Medulla oblongata (tissue), 1 donor: Measurements from ENCODE around the gene SLC35E1.

ENCODE experiments used
- DNase-seq: peaks from one replicate; pipeline ENCODE4 v3.0.0-alpha.2; 2015; ENCODE audit errors: extremely low spot score

Gene SLC35E1

DNA sequence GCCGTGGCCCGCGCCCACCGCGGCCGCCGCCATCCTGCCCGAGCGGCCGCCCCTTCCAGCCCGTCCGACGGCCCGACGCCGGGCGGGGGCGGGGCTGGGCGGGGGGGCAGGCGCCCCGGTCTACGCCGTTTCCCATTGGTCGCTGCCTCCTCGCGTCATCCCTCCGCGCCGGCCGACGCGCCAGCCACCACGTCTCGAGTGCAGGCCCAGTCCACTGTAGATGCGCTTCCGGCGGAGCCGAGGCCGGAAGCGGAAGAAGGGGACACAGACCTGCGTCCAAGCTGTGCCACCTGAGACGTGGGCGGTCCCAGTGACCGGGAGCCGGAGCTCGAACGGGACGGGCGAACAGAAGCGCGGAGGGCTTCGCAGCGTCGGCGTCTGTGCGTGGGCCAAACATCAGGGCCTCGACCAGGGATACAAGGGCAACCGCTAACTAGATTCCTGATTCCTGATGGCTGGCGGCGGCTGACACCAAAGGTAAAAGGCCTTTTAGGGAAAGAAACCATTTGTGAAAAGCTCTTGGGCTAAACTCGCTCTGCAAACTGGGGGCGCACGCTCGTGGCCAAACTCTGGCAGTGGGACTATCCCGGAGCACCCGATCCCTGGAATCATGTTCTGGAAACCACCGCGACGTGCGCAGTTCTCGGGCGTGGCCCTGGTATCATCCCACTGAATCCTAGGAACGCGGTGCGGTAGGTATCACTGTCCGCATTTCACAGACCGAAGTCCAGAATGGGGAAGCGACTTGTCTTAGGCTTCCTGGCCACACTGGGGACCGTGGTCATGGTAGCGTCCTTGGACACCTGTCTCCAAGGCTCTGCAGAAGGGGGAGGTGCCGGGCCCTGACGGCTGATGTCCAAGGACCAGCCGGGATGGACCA lies at the start of gene SLC35E1:
Gene SLC35E1, minus strand, starts transcription at position 84 of the 880 bp plus-strand sequence. Its CDS starts 51 bp downstream, at position 33.
- peak; percentile 97 for DNase-seq

DNA sequence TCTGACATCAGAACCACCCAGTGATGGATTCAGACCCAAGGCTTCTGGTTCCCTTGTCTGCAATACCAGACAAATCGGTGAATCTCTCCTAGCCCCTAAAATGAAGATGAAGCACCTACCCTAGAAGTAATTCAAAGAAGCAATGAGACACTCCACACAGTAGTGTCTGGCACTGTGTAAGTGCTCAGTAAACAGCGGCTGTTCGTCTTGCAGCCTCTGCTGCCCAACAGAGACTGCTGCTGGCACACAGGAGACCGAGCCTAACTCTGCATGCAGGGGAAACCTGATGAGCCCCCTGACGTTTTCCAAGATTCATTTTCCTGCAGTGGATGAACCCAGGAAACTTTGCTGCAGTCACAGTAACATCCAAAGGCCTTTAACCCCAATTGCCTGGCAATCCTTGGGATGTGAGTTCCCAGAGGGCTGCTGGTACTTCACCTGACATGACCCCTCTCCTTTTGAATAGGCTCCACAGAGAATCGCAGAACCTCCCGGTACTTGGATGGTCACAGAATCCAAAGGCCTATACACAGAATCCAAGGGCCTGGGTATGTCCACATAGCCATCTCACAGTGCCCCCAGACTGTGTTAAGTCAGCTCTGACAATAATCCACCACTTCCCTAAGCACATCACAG lies 49.1 kb upstream of the SLC35E1 start:
- DNase-seq = no peak

DNA sequence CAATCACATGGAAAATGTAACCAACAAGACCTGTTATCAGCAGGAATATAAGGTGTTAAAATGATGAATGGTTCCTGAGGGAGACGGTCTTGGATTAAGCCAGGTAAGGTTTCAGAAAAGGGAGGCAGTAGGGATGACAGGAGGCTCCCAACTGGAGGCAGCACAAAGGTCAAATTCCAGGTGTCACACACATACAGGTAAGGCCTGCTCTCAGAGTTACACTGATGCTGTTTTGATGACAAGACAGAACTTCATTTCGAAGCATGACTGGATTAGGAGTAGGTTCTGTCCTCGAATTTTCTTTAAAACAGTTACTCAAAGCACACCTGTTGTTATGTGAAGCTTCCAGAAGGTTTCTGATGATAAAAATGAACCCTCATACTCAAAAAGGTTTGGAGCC lies 48.4 kb upstream of the SLC35E1 start:
- DNase-seq = no peak

DNA sequence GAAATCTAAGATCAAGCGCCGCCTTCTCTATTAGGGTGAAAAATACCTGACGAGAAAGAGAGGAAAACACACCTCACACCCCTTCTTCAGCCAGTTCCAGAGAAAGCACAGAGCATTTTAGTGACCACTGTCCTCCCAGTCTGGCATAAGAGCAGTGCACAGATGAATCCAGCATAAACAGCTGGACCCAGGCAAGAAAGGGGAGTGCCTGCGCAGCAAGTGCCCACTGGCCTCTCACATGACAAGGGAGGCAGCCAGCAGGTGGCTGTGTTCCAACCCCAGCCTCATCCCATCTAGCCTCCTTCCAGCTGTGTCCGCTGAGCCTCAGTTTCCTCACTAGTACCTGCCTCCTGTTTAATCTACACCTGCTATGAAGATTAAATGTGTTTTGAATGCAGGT lies 47.8 kb upstream of the SLC35E1 start:
- DNase-seq = no peak

DNA sequence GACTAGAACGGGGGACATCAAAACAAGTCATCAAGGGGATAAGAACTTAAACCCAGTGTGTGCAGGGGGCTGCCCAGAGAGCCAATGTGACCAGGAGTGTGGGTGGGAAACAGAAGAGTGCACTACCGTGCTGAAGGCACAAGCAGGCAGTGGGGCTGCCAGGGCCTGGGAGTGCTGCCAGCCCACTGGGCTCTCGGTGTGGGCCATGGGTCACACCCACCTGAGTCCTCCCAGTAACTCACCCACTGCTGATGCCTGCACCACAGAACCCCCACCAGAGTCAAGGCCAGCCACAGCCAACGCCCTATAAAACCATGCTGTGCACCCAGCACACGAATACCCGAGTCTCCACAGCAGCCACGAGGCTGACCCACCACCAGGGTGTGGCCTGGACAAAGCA lies 47.2 kb upstream of the SLC35E1 start:
- no peak for DNase-seq

DNA sequence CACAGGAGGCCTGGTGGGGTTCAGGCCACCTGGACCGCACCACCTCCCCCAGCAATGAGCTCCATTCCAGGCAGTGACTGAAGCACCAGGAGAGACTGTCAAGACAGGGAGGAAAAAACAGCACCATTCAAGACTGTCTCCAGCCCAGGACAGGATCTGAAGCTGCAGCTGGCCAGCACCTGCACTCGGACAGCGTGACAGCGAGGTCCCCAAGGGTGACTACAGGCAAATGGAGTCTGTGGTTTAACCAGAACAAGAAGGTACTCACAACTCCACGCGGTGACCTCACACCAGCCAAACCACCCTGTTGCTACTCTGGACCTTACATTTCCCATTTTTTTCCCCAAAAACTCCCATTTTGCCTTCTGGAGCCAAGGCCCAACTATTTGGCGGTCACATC lies 46.0 kb upstream of the SLC35E1 start:
- no peak for DNase-seq

DNA sequence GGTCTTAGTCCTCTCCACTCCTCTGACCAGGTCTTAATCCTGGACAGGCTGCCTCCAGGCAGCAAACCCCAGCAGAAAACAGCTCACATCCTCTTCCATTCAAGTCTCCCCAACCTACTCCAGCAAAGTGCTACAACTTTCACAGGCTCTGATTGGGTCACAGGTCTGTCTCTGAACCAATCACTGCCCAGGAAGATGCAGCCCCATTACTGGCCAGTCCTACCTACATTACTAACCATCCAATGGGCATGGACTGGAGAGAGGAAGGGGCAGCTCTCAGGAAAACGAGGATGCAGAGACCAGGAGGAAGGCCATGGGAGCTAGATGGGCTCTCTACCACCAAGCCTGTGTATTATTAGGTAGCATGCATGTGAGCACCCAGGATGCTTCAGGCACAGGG lies 43.6 kb upstream of the SLC35E1 start:
- DNase-seq = no peak

DNA sequence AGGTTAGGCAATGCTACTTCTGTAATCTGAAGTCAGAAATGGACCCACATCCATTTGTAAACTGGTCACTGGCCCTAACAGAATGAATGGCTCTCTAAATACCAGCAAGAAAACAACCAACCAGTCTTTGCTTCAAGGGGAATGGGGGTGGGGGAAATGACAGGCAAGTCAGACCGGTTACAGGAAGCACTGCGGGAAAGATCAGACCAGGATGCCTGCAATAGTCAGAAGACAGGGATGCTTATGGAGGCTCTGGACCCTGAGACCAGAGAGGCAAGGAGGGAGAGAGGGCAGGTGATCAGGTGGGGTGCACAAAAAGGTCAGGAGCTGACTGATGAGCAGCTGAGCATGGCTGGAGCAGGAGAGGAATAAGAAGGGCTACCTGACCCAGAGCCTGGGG lies 42.7 kb upstream of the SLC35E1 start:
- DNase-seq = peak; percentile 29

DNA sequence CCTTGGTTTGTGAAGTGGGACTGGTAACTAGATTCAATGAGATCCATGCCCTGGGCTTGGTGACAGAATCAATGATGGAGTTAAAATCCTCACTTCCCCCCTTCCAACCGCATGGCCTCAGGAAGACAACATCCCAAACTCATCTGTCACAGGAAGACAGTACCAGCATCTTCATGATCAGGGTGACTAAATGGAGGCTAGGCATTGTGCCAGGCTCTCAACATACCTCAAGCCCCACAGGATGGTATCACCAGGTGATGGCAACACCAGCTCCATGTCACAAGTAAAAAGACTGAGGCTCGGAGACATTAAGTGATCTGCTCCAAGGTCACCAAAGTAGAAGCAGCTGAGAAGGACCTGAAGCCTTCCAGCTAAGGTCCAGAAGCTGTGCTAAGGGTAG lies 41.6 kb upstream of the SLC35E1 start:
- DNase-seq = no peak

DNA sequence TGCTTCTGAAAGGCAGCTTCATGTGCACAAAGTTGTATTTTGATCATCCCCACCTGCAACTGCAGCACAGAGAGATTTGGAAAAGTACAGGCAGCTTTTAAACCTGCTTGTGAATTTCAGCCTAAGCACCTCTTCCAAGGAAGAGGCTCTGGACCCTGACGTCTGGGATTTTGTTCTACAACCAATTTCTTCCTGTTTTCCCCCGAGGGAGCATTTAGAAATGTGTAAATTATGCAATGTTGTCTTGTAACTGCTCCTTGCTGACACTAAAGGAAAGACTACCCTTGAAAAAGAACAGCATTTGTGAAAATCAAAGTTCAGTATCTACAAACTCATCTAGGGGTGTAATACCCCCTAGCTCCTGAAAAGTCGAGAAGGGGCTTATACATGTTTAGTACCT lies 40.4 kb upstream of the SLC35E1 start:
- DNase-seq = no peak

DNA sequence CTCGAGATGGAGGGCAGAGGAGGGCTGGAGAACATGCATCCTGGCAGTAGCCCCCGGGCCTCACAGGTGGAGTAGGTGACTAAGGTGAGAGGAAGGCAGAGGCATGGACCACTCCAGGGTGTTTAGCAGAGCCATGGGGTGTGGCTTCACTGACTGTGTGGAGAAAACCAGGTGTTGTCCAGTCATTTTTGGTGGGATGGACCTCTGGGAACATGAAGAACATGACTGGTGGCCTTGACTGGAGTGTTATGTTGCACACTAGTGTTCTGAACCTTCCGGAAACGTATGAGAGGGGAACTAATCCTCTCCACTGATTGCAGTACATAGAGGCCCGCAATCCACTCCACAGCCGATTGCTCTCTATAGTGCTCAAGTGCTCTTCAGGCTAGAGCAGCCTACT lies 38.9 kb upstream of the SLC35E1 start:
- DNase-seq = no peak

DNA sequence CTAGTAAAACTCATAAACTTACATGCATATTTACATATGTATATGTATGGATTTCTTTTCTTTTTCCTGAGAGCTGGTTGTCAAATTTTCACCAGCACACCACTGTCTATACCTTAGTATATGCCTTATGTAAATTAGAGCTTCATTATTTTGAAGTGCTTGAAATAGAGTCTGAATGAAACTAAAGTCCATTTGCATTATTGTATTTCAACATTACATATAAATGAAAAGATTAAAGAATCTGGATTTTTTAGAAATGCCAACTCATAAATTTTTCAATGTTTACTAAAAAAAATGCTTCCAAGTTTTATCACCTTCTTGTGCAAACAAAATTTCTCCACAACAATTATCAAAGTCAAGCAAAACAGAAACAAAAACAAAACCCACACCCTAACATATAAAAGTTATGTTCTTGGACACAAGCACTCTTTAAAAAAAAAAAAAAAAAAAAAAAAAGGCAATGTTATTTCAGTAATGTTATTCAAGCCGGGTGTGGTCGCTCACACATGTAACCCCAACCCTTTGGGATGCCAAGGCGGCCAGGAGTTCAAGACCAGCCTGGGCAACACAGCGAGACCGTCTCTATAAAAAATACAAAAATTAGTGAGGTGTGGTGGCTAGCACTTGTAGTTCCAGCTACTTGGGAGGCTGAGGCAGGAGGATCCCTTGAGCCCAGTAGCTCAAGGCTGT lies 37.4 kb upstream of the SLC35E1 start:
- no peak for DNase-seq

DNA sequence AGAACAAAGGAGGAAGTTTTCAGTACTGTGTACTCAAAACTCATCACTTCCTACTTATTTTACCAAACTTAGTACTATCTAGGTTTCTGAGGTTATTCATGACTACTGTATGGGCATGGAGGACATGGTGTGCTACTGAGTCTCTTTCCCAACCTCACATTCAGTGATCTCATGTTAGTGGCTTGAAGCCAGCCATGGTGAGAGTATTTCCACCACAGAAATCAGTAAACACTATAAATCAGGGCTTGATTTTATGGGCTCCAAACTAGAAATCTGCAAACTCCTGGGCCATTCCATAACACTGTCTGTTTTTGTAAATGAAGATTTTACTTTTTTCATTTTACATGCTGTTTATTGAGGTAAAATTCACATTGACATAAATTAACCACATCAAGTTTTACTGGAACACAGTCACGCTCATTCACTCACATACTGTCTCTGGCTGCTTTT lies 36.1 kb upstream of the SLC35E1 start:
- DNase-seq = peak; percentile 42

DNA sequence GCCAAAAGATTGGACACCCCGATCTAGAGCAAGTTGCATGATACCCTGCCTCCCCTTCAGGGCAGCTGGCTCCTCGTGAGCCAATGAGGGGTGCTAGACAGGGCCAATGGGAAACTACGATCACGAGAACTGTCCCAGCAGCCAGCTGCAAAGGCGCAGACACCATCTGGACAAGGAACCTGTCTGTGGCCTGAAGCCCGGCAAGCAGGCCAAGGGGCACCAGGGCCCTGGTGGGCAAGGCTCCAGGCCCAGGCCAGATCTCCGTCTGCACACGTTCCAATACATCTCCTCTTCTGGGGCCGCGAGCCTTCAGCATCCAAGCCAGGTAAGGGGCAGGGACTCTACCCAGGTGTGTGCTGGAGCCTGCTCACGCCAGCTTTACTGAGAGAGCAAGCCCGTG lies 35.6 kb upstream of the SLC35E1 start:
- DNase-seq = no peak

DNA sequence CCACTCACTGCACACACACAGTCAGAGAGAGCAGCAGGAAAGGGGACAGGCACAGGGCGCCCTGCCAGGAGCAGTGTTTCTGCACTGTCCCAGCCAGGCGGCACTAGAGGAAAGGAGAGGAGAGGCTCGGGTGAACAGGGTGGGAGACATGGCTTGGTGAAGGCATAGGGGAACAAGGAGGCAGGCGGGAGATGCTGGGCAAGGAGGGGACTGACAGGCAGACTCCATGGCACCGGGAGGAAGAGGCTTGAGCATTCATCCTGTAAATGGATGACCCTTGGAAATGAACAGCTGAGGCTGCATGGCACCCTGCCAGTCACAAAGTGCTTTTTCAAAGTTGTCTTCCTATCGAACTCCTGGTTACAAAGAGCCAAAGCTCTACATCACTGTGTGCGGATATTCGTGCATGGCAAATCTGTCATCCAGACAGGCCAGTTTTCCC lies 33.4 kb upstream of the SLC35E1 start:
- DNase-seq = peak; percentile 54

DNA sequence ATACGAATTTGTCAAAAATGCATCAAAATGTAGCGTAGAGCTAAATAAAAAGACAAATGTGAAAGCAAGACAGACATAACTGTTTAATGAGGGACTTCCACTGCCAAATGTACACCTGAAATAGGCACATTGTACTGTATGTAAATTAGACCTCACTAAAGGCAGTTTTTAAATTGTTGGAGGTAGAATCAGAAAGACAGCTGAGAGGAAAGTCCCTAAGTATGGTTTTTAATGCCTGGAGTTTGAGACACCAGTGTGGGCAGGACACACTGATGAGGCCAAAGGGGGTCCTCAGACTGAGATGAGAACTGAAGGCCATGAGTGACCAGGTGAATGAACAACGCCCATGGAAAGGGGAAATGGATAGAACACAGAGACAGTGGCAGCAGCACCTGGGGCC lies 32.9 kb upstream of the SLC35E1 start:
- no peak for DNase-seq

DNA sequence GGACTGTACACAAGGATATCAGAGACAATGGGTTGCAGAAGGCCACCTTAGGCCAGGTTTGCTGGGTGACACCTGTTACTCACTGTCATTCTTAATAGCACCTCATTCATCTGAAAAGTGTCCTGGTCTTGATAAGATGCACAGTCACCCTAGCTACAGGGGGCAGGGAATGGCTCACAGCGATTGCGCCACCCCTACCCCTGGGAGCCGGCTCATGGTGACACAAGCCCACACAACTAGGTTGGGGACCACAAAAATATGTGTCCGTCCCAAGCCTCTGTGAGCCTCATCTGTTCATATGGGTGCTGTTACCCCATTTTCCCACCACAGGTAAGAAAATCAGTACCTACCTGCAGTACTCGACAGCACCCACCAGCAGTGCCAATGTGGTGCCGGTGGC lies 32.4 kb upstream of the SLC35E1 start:
- DNase-seq = no peak

DNA sequence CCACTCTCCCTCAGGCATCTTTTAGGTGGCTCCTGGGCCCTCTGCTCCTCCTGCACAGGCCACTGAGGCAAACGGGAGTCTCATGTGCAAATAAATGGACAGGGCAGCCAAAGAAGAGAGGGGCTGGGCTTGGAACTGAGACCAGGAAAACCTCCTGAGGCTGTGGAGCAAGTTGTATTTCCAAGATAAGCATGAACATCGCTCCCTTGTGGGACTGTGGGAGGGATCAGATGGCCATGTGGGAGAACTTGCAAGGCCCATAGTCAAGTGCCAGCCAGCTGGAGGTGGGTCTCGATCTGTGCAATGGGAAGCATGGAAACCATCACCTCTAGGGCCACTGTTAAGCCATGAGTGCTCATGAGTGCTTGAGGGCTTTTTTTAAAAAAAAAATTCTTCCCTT lies 30.9 kb upstream of the SLC35E1 start:
- no peak for DNase-seq

DNA sequence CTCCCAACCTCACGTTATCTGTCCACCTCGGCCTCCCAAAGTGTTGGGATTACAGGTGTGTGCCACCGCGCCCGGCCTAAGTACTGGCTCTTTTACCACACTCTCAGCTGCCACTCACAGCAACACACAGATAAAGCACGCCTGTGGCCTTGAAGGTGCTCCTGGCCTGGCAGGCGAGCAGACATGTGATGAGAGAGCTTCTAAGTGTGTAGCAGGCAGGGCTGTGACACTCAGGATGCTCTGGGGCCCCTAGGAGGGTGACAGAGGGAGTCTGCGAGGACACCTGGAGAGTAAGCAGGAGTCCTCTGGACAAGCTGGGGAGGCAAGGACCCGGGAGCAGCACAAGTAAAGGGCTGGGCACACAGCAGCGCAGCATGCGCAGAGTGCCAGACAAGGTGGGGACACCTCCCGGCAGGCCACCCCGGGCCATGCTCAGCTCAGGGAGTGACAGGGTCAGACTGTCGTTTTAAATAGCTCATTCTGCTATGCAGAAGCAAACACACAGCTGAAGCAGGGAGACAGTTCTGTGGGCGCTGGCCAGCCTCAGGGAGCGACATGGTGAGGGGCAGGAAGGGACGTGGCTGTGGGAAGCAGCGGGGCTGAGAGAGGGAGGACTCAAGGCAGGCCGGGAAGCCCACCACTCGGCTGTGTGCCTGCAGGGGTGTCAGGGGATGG lies 29.3 kb upstream of the SLC35E1 start:
- DNase-seq = no peak

DNA sequence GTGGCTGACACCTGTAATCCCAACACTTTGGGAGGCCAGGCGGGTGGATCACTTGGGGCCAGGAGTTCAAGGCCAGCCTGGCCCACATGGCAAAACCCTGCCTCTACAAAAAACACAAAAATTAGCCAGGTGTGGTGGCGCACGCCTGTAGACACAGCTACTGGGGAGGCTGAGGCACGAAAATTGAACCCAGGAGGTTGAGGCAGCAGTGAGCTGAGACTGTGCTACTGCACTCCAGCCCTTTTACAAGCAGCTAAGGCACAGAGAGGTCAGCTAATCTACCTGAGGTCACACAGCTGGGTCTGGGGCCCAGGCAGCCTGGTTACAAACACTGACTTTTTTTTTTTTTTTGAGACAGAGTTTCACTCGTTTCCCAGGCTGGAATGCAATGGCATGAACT lies 28.6 kb upstream of the SLC35E1 start:
- no peak for DNase-seq

DNA sequence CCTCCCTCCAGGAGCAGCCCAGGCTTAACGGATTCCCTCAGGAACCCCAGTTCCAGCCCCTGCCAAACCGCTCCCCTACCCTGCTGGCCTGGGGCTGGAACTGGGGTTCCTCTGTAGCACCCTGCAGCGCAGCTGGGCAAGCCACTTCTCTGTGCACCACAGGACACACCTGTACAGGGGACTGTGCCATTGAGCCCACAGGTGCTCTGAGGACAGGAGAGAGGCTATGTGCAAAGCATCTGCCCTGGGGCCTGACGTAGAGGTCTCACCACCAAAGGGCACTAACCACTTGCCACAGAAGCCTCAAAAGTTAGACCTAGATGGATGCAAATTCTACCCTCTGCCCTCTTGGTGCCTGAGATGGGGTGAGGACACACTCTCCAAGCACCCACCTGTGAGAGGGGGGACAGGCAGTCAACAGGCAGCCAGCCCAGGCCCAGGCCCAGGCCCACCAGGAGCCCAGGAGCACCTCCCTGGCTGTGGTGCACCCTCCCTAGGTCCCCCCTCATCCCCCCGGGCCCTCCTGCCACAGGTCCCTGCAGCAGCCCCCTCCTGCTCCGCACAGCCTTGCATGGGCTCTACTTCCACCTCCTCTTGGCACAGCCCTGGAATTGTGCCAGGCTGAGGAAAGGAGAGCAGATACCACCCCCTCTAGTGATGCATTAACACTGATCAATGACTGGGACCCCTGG lies 27.6 kb upstream of the SLC35E1 start:
- no peak for DNase-seq
